IMR-90 (cell line): ENCODE measurements around the gene TMPRSS12. TPM values are rescaled to one million over a fixed set of nuclear protein-coding genes. Genes with fewer than 3 reads are reported as not detected.

Source experiments
- ATAC-seq: fragments of 200-7000 bp; cut with Tn5 transposase; 2 replicates; pipeline ENCODE4 v1.9.1; 2020; ENCODE audit warnings: low read depth, mild to moderate bottlenecking, moderate library complexity
- BruUV-seq: library from RNA; stranded (reverse); fragments of 400-500 nt; replicated peaks from 2 replicates; lab custom pipeline; 2021; lab: Mats Ljungman, UMichigan
- CTCF ChIA-PET: fragments of 300-600 bp; formaldehyde crosslinking; extraction: SDS; loops from one replicate; lab custom pipeline; 2021; ENCODE audit warnings: antibody characterized with exemption; lab: Yijun Ruan, JAX
- POLR2A ChIA-PET: fragments of 300-600 bp; sonication (Branson Sonifier 250); formaldehyde crosslinking; loops from one replicate; lab custom pipeline; 2022; ENCODE audit warnings: antibody characterized with exemption; ENCODE audit not compliant: unreplicated experiment; lab: Charles Lee
- DNase-seq: peaks from one replicate; pipeline ENCODE4 v3.0.0; 2013
- H2AFZ ChIP-seq: replicated peaks from 2 replicates; pipeline ENCODE3; 2013; ENCODE audit warnings: low read length, mild to moderate bottlenecking; ENCODE audit not compliant: poor library complexity
- H2AK5ac ChIP-seq: 2 replicates; pipeline ENCODE4 v1.6.1; 2013; ENCODE audit warnings: low read depth, low read length, inconsistent platforms
- H2AK9ac ChIP-seq: replicated peaks from 2 replicates; pipeline ENCODE3; 2013; ENCODE audit warnings: mild to moderate bottlenecking, low read depth, low read length, moderate library complexity; ENCODE audit not compliant: poor library complexity
- H2BK120ac ChIP-seq: 2 replicates; pipeline ENCODE4 v1.6.1; 2013; ENCODE audit warnings: low read depth, low read length, inconsistent platforms
- H2BK15ac ChIP-seq: 3 replicates; pipeline ENCODE4 v1.6.1; 2013; ENCODE audit warnings: low read depth, low read length, inconsistent platforms
- H2BK20ac ChIP-seq: 2 replicates; pipeline ENCODE4 v1.6.1; 2013; ENCODE audit warnings: low read depth, mild to moderate bottlenecking, inconsistent platforms, low read length, moderate library complexity
- H2BK5ac ChIP-seq: 2 replicates; pipeline ENCODE4 v1.6.1; 2013; ENCODE audit warnings: mild to moderate bottlenecking, low read depth, low read length, inconsistent platforms; ENCODE audit not compliant: poor library complexity, severe bottlenecking
- H3K14ac ChIP-seq: replicated peaks from 2 replicates; pipeline ENCODE4 v1.6.1; 2013; ENCODE audit warnings: low read depth, low read length, inconsistent platforms
- H3K18ac ChIP-seq: 2 replicates; pipeline ENCODE4 v1.6.1; 2013; ENCODE audit warnings: low read depth, low read length, control low read depth
- H3K23ac ChIP-seq: 2 replicates; pipeline ENCODE4 v1.6.1; 2013; ENCODE audit warnings: low read depth, low read length, inconsistent platforms
- H3K27ac ChIP-seq: 2 replicates; pipeline ENCODE4 v1.5.1; 2013; ENCODE audit warnings: mild to moderate bottlenecking, control low read depth, low read length; ENCODE audit not compliant: insufficient read depth
- H3K27me3 ChIP-seq: 2 replicates; pipeline ENCODE4 v1.6.1; 2013; ENCODE audit warnings: low read length; ENCODE audit not compliant: control insufficient read depth, insufficient read depth
- H3K36me3 ChIP-seq: 2 replicates; pipeline ENCODE4 v1.6.1; 2013; ENCODE audit warnings: low read length, mixed read lengths; ENCODE audit not compliant: control insufficient read depth, insufficient read depth
- H3K4ac ChIP-seq: 2 replicates; pipeline ENCODE4 v1.6.1; 2013; ENCODE audit warnings: low read depth, low read length, inconsistent platforms
- H3K4me1 ChIP-seq: 2 replicates; pipeline ENCODE4 v1.6.1; 2013; ENCODE audit warnings: low read length, mixed read lengths; ENCODE audit not compliant: control insufficient read depth, insufficient read depth
- H3K4me2 ChIP-seq: 2 replicates; pipeline ENCODE4 v1.6.1; 2013; ENCODE audit warnings: low read depth, mild to moderate bottlenecking, control low read depth, low read length, moderate library complexity
- H3K4me3 ChIP-seq: 2 replicates; pipeline ENCODE4 v1.5.1; 2013; ENCODE audit warnings: low read depth, mild to moderate bottlenecking, control low read depth, low read length, moderate library complexity; ENCODE audit not compliant: insufficient read depth
- H3K56ac ChIP-seq: 2 replicates; pipeline ENCODE4 v1.6.1; 2013; ENCODE audit warnings: low read length, inconsistent platforms; ENCODE audit not compliant: insufficient read depth; ENCODE audit errors: extremely low read depth
- H3K79me1 ChIP-seq, 2 experiments: 2 replicates each; pipeline ENCODE4 v1.6.1; 2013; ENCODE audit warnings: low read length in 2 of 2, inconsistent platforms in 1 of 2, low read depth in 1 of 2
- H3K9ac ChIP-seq: 2 replicates; pipeline ENCODE4 v1.6.1; 2013; ENCODE audit warnings: low read depth, low read length, control low read depth
- H3K9me1 ChIP-seq: 2 replicates; pipeline ENCODE4 v1.6.1; 2013; ENCODE audit warnings: low read length, inconsistent platforms; ENCODE audit not compliant: insufficient read depth
- H3K9me3 ChIP-seq: 2 replicates; pipeline ENCODE4 v1.6.1; 2013; ENCODE audit warnings: low read length; ENCODE audit not compliant: control insufficient read depth, insufficient read depth
- H4K20me1 ChIP-seq: 2 replicates; pipeline ENCODE4 v1.6.1; 2013; ENCODE audit warnings: low read length, inconsistent platforms; ENCODE audit not compliant: insufficient read depth
- H4K5ac ChIP-seq: 2 replicates; pipeline ENCODE4 v1.6.1; 2013; ENCODE audit warnings: mild to moderate bottlenecking, low read depth, low read length, control low read depth
- H4K8ac ChIP-seq, 2 experiments: 2 replicates each; pipeline ENCODE4 v1.6.1; 2013; ENCODE audit warnings: low read depth in 2 of 2, low read length in 2 of 2, control low read depth in 1 of 2, inconsistent platforms in 1 of 2
- H4K91ac ChIP-seq: 2 replicates; pipeline ENCODE4 v1.6.1; 2013; ENCODE audit warnings: low read depth, low read length, inconsistent platforms; ENCODE audit not compliant: insufficient read depth
- CEBPB ChIP-seq: IDR thresholded peaks from 2 replicates; pipeline ENCODE4 v1.6.1; 2012; ENCODE audit warnings: low read depth, low read length, improper control_type of control experiment
- SMC3 ChIP-seq: fragments of 150-350 bp; IDR thresholded peaks from 2 replicates; pipeline ENCODE4 v1.6.1; 2016; ENCODE audit warnings: low read depth, mild to moderate bottlenecking, antibody characterized with exemption, low read length, moderate library complexity
- WGBS, 2 experiments: methylation state at CpG; one replicate each; pipeline versions ENCODE4 v1.1.5 to v1.1.7; 2013; ENCODE audit warnings: missing lambda C conversion rate in 2 of 2; ENCODE audit not compliant: insufficient read length in 1 of 2; ENCODE audit errors: extremely low coverage in 2 of 2; 5-methylcytosine and 5-hydroxymethylcytosine counted together
- dilution Hi-C: fragments of 300-500 bp; cut with HindIII; formaldehyde crosslinking; loops from one replicate; pipeline ENCODE4 v1.14.3; 2018; ENCODE audit warnings: low sequenced_read_pairs; ENCODE audit not compliant: unreplicated experiment
- in situ Hi-C: fragments of 300-500 bp; cut with MboI; formaldehyde crosslinking; loops from 3 replicates; pipeline ENCODE4 v1.14.3; 2019; ENCODE audit warnings: low sequenced_read_pairs, inconsistent platforms, mixed read lengths
- intact Hi-C: fragments of 100-400 bp; cut with micrococcal nuclease; formaldehyde crosslinking; loops from 2 replicates; pipeline ENCODE4 v1.10.0; 2022
- microRNA-seq, 2 experiments: library from miRNA; stranded (forward) in 1 of 2; unstranded in 1 of 2; fragments of 10-50 nt in 1 of 2; fragments of <30 nt in 1 of 2; gene quantifications in 1 of 2; microRNA quantifications in 1 of 2; one replicate each; pipeline versions ENCODE3 to v1.1.0; 2013 to 2020; ENCODE audit not compliant: insufficient read depth in 1 of 2, insufficient read length in 1 of 2, unreplicated experiment in 1 of 2
- polyA plus RNA-seq, 3 experiments: library from polyadenylated mRNA; depleted of rRNA; stranded (reverse); fragments of >200 nt; gene quantifications; 2 replicates each; pipeline ENCODE4 v1.2.3, GENCODE V29; 2012; ENCODE audit warnings: low replicate concordance in 1 of 3
- small RNA-seq, 5 experiments: library from RNA; depleted of rRNA; stranded (forward); fragments of <200 nt; gene quantifications; one replicate each; pipeline ENCODE3, GENCODE V24; 2012
- total RNA-seq: library from RNA; depleted of rRNA; stranded (reverse); fragments of >200 nt; gene quantifications from 2 replicates; pipeline ENCODE4 v1.2.3, GENCODE V29; 2012; rRNA removed

Gene TMPRSS12
- total and polyA plus RNA-seq, 2 of the 4 experiments (the other 2 are of a cell fraction): not detected

DNA sequence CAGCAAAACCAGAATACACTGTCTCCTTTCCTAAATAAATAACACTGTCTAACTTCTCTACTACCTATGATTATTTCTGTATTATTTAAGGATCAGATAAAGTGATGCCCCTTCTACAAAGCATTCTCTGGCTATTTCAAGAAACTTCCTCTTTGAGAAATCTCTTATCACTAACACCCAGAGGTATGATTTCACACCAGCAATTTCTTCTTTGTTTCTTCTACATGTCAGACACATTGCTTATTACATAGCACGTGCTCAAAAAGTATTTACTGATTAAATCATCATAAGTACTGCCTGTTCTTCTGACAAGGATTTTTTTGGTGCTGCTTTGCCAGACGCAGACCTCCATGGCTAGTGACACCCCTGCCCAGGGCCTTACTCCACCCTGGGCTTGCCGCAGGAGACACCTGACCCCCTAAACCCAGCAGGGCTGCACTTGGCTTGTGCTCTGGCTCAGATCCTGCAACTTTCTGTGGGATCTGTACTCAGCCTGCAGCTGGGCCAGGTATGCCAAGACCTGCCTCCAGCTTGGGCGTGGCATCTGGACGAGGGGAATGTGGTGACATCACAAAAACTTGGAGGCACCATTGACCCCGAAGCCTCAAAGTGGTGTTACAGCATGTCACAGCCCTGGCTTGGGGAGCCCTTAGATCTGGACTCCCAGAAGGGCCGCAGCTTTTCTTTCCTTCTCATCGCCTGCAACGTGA lies 94.2 kb downstream of the TMPRSS12 start:
- Histone ChIP-seq H4K5ac (no peak overlapping the region), H4K91ac (no peak overlapping the region), H2AFZ (no peak overlapping the region), H3K27ac (no peak overlapping the region), H3K27me3 (no peaks in the 10 kb centered on the region), H3K9ac (no peak overlapping the region), H3K18ac (no peak overlapping the region), H2AK5ac (no peak overlapping the region), H2BK15ac (no peak overlapping the region), H2BK120ac (no peak overlapping the region), H2BK5ac (no peak overlapping the region), H3K4me2 (no peak overlapping the region), H3K36me3 (0 out of 2 replicates have a peak, but pooled peaks cover 2% of the 10 kb centered on the region), H3K9me3 (peaks cover 6% of the 10 kb centered on the region; the same call in 1 of the 2 replicates), H2BK20ac (no peak overlapping the region), H3K4me1 (peaks cover 20% of the 10 kb centered on the region), H4K20me1 (no peaks in the 10 kb centered on the region), H3K4ac (peak overlapping the region; percentile 7; the same call in 1 of the 2 replicates), H3K23ac (no peak overlapping the region), H3K79me1 (no peaks in the 10 kb centered on the region), H3K56ac (no peak overlapping the region), H3K14ac (no peak overlapping the region), H3K9me1 (peaks cover 6% of the 10 kb centered on the region; the same call in 1 of the 2 replicates), H2AK9ac (no peak overlapping the region), H4K8ac (no peak overlapping the region), H3K4me3 (no peak overlapping the region)
- in situ Hi-C loops: no loop called here
- no peak for ATAC-seq
- intact Hi-C loops: no loop called here
- POLR2A ChIA-PET: no interaction called here
- BruUV-seq: no TSS peak
- dilution Hi-C loops: no loop called here
- CTCF ChIA-PET: no interaction called here
- 80% methylated on average over 5 of the region's 9 CpGs; no CpG with 5 or more reads in 1 of the 2 experiments for WGBS, 2 experiments
- no peak for TF ChIP-seq SMC3
- no peak for TF ChIP-seq CEBPB
- DNase-seq: no peak

Small RNA genes lying within 50 kb of the gene (microRNA-seq; reads per million reads assigned to microRNA genes)
- not detected for gene AC013244.2 (ENCODE audit: insufficient read depth, insufficient read length)
- gene RN7SL519P (ENCODE audit: insufficient read depth, insufficient read length): not detected

Small RNA genes lying within 50 kb of the gene (small RNA-seq; reads per million reads assigned to genes)
- gene AC013244.2 (0 reads per million in 5 experiments), gene RN7SL519P (0 reads per million in 5 experiments)

Other genes with a start within 250 kb of the TMPRSS12 start
- gene ATF1, start 78.8 kb upstream of the TMPRSS12 start, total RNA-seq: 20.6 and 21.9 TPM in 2 replicates
- gene ATF1, start 78.8 kb upstream of the TMPRSS12 start, polyA plus RNA-seq (2012; rRNA removed): 24.0 and 32.4 TPM in 2 replicates
- gene HIGD1C, start 109.6 kb downstream of the TMPRSS12 start, total RNA-seq: not detected in 2 replicates
- gene HIGD1C, start 109.6 kb downstream of the TMPRSS12 start, polyA plus RNA-seq (2012; rRNA removed): not detected in 2 replicates
- 45.3 and 48.3 TPM in 2 replicates for gene SLC11A2, start 183.5 kb downstream of the TMPRSS12 start, total RNA-seq
- 21.9 and 28.0 TPM in 2 replicates for gene SLC11A2, start 183.5 kb downstream of the TMPRSS12 start, polyA plus RNA-seq (2012; rRNA removed)
- 16.7 and 27.6 TPM in 2 replicates for gene LETMD1, start 205.4 kb downstream of the TMPRSS12 start, total RNA-seq
- gene LETMD1, start 205.4 kb downstream of the TMPRSS12 start, polyA plus RNA-seq (2012; rRNA removed): 27.0 and 40.1 TPM in 2 replicates
- gene CSRNP2, start 240.7 kb downstream of the TMPRSS12 start, total RNA-seq: 14.0 and 16.7 TPM in 2 replicates
- gene CSRNP2, start 240.7 kb downstream of the TMPRSS12 start, polyA plus RNA-seq (2012; rRNA removed): 21.7 and 22.2 TPM in 2 replicates